GM21737 (cell line): ENCODE results near the gene LACRT.

ENCODE experiments used
- ATAC-seq: cut with Tn5 transposase; IDR thresholded peaks from one replicate; pipeline ENCODE4 v1.9.1; 2021; ENCODE audit warnings: mild to moderate bottlenecking, moderate library complexity; ENCODE audit not compliant: unreplicated experiment

LACRT gene

GRCh38 chr12:54603173-54603814, 31.4 kb downstream of the LACRT start:
- peak; percentile 82 for ATAC-seq

DNA sequence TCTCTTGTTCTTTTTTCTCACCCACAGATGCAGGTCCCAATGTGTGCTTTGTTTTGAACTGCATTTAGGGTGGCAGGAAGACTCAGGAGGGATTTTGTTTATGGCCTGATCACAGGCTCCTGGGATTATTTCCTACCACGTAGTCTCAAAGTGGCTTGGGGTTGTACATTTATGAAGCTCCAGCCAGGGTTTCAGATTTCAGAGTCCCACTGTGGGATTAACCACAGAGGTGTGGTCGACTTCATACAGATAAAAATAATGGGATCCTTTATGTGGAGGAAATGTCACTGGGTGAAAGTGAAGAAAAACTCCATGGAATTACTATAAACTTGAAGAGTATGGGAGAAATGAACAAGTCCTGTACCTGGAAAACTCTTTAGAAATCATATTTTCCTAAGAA, 32.0 kb downstream of the LACRT start:
- no peak for ATAC-seq

GRCh38 chr12:54601841-54602240, 32.9 kb downstream of the LACRT start:
- no peak for ATAC-seq

DNA sequence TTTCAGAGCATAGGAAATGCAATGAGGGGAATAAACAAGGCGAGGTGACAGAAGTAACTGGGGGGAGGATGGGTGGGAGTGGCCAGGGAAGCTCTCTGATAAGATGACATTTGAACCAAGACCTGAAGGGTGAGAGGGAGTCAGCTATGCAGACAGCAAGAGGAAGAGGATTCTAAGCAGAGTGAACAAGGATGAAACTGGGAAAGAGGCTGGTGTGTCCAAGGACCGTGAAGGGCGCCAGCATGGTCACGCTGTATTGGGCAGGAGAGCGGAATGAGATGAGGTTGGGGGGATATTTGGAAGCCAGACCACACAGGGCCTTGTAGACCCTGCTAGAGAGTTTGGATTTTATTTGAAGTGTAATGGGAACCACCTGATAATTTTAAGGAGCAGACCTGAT, 35.7 kb downstream of the LACRT start:
- ATAC-seq, result no peak

DNA sequence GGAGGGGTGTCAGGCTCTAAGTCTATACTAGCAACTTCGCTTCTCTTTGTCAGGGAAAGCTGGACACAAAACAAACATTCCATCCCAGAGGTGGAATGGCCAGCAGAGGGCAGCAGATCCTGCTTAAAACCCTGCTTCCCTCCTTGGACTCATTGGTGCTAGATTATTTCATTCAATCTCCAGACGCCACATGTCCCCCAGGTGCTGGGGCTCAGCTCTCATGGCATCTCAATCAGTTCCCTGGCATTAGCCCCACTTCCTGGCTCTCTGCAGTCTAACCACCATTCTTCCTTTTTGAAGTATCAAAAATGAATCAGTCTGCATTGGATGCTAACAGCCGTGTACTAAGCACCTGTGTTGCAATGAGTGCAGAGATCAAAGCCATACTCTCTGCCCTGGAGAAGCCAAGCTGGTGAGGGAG, 38.2 kb downstream of the LACRT start:
- ATAC-seq, result no peak

- ATAC-seq, result no peak
Measured at GRCh38 chr12:54595471-54595870, 39.2 kb downstream of the LACRT start.

GRCh38 chr12:54593725-54594124, 41.0 kb downstream of the LACRT start:
- ATAC-seq, result no peak

- no peak for ATAC-seq
Measured at GRCh38 chr12:54593135-54593534, 41.6 kb downstream of the LACRT start.

DNA sequence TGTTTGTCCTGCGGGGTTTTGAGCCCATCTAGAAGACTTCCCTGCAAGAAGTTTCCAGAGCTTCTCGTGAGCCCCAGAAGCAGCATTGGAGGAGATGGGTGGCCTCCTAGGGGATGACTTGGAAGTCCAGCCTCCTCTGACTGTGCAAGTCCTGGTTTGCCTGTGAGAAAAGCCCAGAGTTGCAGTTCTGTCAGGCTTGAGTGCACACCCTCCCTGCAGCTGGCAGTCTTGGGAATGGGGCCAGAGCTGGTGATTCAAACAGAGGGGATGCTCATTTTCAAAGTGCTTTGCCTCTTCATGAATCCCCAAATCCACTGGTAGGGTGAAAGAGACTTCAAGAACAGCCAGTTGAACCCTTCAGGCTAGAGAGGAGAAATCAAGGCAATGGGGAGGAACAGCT, 42.4 kb downstream of the LACRT start:
- ATAC-seq, result no peak

- ATAC-seq, result no peak
Measured at GRCh38 chr12:54590978-54591591, 43.6 kb downstream of the LACRT start.

DNA sequence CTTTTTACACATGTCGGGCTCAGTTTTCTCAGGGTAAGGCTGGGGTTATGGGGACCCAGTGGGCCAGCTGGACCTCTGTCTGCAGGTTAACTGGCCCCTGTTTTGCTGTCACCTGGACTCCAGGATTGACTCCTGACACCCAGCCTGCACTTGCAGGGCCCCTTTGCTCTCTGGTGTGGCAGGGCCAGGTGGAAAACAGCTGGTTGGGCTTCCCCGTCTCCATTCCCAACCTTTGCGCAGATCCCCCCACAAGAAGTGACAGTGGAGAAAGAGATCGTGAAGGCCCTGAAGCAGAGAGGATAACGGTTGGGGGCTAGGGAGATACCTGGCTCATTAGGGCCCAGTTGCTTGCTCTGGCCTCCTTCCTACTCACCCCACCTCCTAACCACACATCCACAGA, 44.7 kb downstream of the LACRT start:
- ATAC-seq, result no peak

DNA sequence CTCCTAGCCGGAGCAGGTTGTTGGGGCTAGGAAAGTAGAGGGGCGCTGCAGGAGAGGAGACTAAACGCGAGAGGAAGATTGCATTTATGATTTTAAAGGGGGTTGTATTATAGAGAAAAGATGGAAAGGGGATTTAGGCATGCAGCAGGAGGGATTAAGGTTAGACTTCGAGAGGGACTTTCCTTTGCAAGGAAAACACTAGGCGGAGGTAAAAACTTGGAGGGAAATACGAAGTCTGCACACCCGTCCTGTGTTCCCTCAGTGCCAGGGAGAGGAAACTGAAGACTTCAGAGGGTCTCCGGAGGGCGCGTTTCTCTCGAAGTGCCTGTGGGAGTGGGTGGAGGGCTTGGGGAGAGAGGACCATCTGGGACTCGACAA, 45.8 kb downstream of the LACRT start:
- no peak for ATAC-seq

DNA sequence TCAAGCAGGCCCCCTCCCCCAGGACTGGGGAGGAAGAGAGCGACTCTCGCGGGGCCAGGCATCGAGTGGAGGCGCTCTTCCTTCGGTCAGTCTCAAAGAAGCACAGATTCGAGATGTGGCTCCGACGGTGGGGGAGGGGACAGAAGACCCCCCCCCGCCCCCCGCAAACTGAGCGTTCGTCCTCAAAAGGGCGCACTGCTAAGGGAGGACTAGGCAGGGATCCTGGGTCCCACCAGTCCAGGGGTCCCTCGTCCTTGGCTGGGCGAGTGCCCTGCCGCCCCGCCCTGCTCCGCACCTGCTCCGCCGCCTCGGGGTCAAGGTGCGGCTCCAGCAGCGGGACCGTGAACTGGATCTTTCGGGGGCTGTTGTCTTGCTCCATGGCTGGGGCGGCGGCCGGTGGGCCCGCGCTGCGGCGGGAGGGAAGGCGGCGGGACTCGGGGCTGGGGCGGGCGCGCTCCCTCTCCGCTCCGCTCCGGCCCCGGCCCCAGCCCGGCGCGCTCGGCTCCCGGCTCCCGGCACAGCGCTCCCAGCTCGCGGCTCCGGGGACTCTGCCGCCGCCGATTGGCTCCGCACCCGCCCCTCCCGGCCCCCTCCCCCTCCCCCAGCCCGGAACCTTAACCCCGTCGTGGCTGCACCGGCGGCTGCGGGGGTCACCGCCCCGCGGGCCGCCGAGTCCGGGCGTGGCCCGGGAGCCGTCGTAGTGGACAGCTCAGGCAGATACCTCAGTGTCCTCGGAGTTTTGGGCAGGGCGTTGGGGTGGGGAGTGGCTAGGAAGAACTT, 46.4 kb downstream of the LACRT start, which contains the start of gene PPP1R1A:
Gene PPP1R1A, minus strand, starts transcription at position 550 of the 780 bp plus-strand sequence. Its CDS starts 171 bp downstream, at position 379.
- ATAC-seq, result no peak

DNA sequence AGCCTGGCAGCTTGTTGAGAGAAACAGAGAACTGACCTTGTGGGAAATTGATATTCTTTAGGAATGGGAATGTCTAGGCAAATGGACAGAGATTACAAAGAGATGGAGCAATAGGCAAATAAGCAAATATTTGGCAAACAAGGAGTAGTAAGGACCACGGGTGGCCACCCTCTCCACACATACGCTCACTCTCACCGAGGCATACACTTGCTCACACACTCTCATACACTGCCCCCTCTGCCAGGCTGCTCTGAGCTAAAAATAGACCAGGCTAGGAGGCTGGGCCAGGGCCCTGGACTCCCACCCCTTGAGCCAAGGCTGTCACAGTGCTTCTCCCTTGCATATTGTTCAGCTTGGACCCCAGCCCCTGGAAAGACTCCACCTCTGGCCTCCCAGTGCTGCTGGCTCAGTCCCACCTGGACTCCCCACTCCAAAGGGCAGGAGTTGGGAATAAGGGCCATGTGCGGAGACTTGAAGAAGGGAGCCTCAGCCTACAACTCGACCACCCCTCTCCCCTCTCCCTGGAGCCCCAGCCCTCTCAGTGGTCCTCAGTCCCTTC, 47.3 kb downstream of the LACRT start:
- no peak for ATAC-seq

GRCh38 chr12:54586620-54587019, 48.1 kb downstream of the LACRT start:
- ATAC-seq, result no peak

DNA sequence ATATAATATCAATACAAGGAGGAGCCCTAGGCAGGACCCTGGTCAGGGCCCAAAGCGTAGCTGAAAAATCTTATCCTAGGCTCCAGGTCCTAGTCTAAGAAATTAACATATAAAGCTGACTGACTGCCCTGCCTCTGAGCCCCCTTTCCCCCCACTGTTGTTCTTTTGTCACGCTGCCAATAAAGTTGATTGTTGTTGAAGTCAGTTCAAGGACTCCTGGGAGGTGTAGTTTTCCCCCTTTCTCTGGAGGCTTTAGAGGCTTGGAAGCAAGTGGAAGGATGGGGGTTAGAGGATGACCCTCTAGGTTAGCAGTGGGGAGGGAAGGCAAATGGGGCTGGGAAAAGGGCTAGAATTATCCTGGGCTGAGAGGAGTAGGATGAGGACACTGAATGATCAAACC, 49.5 kb downstream of the LACRT start:
- ATAC-seq, result no peak

DNA sequence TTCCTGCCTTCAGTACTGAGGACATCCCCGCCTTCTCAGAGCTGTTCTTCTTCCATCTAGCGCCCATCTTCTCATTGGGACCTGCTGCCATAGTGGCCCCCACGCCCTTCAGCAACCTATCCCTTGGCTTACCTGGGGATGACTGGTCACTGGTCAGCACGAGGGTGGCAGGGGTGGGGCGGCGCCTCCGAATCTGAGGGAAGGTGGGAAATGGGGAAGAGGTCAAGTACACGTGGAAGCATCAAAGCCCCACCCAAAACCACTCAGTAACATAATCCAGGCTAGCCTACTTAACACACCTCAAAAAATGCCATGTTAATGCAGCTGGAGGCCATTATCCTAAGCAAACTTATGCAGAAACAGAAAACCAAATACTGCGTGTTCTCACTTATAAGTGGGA, 50.6 kb downstream of the LACRT start:
- ATAC-seq, result no peak

DNA sequence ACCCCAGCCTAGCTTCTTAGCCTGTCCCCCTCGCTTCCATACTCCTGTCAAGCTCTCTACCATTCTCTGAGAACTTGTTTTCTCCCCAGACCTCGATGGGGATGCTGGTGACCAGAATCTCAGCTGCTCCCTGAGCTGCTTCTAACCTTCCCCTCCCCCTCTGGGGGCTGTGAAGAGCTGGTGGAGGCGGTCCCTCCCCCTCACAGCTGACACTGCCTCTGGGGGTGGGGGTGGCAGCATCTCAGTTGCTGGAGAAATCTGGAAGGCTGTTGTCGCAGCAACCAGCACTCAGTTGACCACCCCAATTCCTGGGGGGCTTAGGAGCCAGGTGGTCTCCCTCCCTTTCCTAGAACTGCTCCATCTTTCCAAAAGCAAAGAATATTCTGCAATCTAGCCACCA, 51.0 kb downstream of the LACRT start:
- no peak for ATAC-seq

DNA sequence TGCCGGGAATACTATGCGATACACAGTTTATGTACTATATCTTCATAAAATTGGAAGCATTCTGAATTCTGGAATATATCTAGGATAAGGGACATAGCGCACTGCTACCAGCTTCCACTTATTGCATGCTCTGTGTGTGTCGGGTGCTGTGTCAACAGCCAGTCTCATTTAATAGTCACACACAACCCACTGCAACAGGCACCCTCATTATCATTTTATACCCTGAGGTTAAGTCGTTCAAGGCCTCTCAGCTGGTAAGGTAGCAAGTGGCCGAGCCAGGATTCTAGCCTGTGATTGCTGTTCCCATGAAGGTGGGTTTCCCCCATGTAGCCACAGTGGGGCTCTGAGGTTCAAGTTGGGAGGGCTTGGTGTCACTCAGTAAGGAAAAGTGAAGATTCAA, 53.3 kb downstream of the LACRT start:
- no peak for ATAC-seq
